ENCODE results near the gene SCRG1. TPM values are rescaled to one million over a fixed set of nuclear protein-coding genes. Genes with fewer than 3 reads are reported as not detected.

SCRG1 gene
- 0.17 TPM in 1 of 2 replicates, not detected in the other for total RNA-seq (ENCODE audit: low replicate concordance)
- long read RNA-seq = 0 reads

DNA sequence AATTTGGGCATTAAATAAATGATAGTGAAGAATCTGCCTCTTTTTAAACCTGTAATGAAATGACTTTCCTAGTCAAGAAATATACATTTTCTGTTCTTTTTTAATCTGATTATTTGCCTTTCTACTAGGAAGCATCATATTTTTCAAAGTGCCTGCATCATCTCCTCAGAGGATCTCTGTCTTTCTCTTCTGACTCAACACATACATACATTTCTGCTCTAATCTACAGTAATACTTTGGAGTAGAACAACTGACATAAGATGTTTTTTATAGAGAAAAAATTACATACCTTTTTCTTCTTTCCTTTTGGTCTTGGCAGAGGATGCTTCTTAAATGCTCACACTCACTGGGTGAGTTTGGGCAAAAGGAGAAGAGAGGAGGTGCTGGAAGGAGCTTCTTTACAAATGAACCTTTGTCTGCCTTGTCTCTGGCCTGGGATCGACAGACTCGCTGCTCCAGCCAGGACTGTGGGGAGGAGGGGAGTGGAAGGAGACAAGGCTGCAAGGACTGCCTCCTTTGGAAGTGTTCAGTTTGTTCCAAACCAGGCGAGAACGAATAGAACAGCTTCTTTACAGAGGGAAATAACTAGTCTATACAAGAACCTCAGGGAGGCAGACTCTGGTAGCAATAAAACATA, at the start of gene SCRG1:
SCRG1 (minus strand) TSS at position 338 of the 637 bp plus-strand sequence. CDS start 7,702 bp downstream, outside the sequence.
- Mint-ChIP-seq H3K9me3 (no peaks in the 10 kb centered on the region), H3K36me3 (peaks cover under 1% of the 10 kb centered on the region), H3K27ac (no peak within 1 kb of the TSS), H3K4me3 (no peak within 1 kb of the TSS), H3K4me1 (ENCODE audit: unreplicated experiment) (no peaks in the 10 kb centered on the region), H3K27me3 (no peaks in the 10 kb centered on the region)
- DNase-seq (ENCODE audit: extremely low spot score, unreplicated experiment) = no peak
- no peak for TF ChIP-seq CTCF (conservative IDR thresholded peaks at IDR 0.05)

DNA sequence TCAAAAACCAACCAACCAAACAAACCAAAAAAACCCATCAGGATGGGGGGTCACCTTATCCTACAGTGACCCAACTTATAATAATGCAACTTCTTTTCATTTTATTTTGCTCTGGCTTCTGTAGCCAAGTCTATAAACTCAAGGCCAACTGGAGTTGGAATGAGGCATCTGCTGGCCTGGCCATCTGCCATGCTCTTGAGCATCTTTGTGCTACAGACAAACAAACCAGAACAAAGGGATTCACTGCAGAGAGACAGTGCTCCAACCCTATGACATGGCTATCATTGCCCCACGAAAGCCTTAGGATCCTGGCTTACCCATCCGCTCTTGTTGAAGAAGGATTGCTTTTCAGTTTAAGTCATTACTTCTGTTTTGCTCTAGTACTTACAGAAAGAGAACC, 49.2 kb upstream of the SCRG1 start:
- Mint-ChIP-seq H3K27ac (no peak overlapping the region), H3K4me1 (ENCODE audit: unreplicated experiment) (peaks cover 6% of the 10 kb centered on the region), H3K27me3 (no peaks in the 10 kb centered on the region), H3K36me3 (peaks cover 4% of the 10 kb centered on the region), H3K4me3 (no peak overlapping the region), H3K9me3 (peaks cover 4% of the 10 kb centered on the region)
- no peak for TF ChIP-seq CTCF (conservative IDR thresholded peaks at IDR 0.05)
- no peak for DNase-seq (ENCODE audit: extremely low spot score, unreplicated experiment)

GRCh38 chr4:173446416-173446815, 47.5 kb upstream of the SCRG1 start:
- no peak for DNase-seq (ENCODE audit: extremely low spot score, unreplicated experiment)
- H3K9me3 Mint-ChIP-seq = no peaks in the 10 kb centered on the region

DNA sequence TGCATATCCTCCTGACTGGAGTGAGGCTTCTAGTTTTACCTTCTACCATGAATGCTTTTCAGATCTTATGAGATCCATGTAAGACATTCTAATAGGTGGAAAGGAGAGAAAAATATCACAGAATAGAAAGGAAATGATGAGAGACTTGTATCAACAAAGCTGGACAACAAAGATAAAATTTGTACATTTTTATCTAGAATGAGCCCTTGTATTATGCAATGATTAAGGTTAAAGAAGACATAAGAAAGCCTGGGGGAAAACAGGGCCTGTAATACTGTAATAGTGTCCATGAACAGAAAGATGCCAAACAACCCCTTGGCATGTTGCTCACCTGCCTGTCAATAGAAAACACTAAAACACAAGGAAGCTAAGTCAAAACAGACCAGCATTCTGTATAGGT, 44.2 kb upstream of the SCRG1 start:
- Mint-ChIP-seq H3K27me3 (no peaks in the 10 kb centered on the region), H3K4me1 (ENCODE audit: unreplicated experiment) (no peaks in the 10 kb centered on the region), H3K9me3 (no peaks in the 10 kb centered on the region), H3K36me3 (peaks cover 4% of the 10 kb centered on the region), H3K4me3 (no peak overlapping the region), H3K27ac (no peak overlapping the region)
- no peak for DNase-seq (ENCODE audit: extremely low spot score, unreplicated experiment)
- TF ChIP-seq CTCF (conservative IDR thresholded peaks at IDR 0.05) = no peak

More at GRCh38 chr4:173446416-173446815, 47.5 kb upstream of the SCRG1 start:
- no peak overlapping the region for H3K27ac Mint-ChIP-seq
- H3K27me3 Mint-ChIP-seq = no peaks in the 10 kb centered on the region
- TF ChIP-seq CTCF (conservative IDR thresholded peaks at IDR 0.05) = no peak
- no peak overlapping the region for H3K4me3 Mint-ChIP-seq
- peaks cover 4% of the 10 kb centered on the region for H3K36me3 Mint-ChIP-seq
- peaks cover 6% of the 10 kb centered on the region for H3K4me1 Mint-ChIP-seq (ENCODE audit: unreplicated experiment)

DNA sequence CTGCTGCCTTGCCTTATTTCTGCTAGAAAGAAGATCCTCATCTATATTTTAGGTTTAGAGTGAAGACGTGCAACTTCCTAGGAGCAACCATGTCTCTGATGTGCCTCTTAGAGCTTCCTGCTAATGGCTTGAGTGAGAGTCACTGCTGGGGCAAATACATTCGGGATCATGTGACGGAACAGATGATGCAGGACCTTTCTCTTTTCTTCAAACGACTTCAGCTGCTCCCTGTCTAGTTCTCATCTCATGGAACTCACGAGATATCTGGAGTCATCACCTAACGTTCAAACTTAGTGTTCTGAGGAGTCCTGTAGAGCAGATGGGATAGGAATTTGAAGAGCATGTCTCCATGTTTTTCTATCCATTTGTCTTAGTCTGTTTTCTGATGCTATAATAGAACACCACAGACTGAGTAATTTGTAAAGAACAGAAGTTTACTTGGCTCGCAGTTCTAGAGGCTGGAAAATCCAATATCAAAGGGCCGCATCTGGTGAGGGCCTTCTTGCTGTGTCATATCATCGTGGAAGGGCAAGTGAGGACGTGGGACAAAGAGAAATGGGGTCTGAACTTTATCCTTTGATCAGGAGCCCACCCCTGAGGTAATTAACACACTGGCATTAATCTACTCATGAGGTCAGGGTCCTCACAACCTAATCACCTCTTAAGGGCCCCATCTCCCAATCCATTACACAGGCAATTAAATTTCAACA, 43.5 kb upstream of the SCRG1 start:
- Mint-ChIP-seq H3K9me3 (no peaks in the 10 kb centered on the region), H3K4me3 (no peak overlapping the region), H3K27ac (no peak overlapping the region), H3K36me3 (peaks cover 4% of the 10 kb centered on the region), H3K4me1 (ENCODE audit: unreplicated experiment) (peaks cover 4% of the 10 kb centered on the region), H3K27me3 (no peaks in the 10 kb centered on the region)
- TF ChIP-seq CTCF (conservative IDR thresholded peaks at IDR 0.05) = no peak
- DNase-seq (ENCODE audit: extremely low spot score, unreplicated experiment) = no peak
